NCI-H526 (cell line): ENCODE results near the gene TACR3.
"Not testable (repeated sequence)": the region's sequence is repeated elsewhere in the genome, so short reads cannot be mapped to it uniquely, and the experiment has no call there.

ENCODE experiments used
- DNase-seq, 2 experiments: peaks; one replicate each; lab custom pipeline; 2025; lab: John Stamatoyannopoulos, UW

Gene TACR3, protein sequence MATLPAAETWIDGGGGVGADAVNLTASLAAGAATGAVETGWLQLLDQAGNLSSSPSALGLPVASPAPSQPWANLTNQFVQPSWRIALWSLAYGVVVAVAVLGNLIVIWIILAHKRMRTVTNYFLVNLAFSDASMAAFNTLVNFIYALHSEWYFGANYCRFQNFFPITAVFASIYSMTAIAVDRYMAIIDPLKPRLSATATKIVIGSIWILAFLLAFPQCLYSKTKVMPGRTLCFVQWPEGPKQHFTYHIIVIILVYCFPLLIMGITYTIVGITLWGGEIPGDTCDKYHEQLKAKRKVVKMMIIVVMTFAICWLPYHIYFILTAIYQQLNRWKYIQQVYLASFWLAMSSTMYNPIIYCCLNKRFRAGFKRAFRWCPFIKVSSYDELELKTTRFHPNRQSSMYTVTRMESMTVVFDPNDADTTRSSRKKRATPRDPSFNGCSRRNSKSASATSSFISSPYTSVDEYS

DNA sequence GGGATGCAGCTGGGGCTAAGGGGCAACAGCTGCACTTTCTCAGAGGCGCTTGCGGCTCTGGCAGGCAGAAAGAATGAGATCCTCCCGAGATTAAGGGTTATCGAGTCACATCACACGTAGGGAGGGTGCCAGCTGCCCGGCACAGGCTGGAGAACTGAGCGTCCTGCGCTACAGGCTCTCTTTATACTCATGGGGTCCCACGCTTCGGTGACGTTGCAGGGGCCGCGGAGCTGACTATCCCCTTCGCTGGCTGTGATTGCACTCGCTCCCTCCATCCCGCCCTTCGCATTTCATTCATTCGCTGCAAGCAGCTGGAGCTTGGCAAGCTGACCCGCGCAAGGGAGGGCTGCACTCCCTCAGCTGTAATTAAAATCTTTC, at the start of gene TACR3:
Gene TACR3, minus strand, starts transcription at position 156 of the 378 bp plus-strand sequence. CDS start 310 bp downstream, outside the sequence.
- DNase-seq = peak in 1 of 2 experiments; percentile 47

DNA sequence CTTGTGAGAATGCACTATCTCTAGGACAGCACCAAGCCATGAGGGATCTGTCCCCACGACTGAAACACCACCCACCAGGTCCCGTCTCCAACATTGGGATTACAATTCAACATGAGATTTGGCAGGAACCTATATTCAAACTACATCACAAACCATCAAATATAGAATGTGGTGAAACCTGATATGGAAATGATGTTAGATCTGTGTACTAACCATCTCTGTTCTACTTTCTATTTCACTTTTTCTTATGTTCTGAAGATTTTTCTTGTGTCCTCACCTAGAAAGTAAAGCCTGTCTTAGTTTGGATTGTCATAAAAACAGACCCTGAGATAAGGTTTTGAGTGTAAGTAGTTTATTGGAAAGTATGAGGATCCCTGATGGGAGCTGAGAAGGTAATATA, 37.8 kb upstream of the TACR3 start:
- no peak for DNase-seq

DNA sequence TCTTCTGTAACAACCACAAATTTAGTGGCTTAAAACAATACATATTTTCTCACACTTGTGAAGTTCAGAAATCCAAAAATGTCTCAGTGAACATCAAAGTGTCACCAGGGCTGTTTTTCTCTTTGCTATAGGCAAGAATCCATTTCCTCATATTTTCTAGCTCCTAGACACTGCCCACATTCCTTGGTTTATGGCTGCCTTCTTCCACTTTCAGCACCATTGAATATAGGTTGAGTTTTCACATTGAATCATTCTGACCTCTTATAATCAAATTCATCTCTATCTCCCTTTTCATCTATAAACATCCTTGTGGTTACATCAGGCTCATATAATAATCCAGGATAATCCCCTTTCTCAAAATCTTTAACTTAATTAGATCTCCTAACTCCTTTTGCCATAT, 37.0 kb upstream of the TACR3 start:
- no peak for DNase-seq

DNA sequence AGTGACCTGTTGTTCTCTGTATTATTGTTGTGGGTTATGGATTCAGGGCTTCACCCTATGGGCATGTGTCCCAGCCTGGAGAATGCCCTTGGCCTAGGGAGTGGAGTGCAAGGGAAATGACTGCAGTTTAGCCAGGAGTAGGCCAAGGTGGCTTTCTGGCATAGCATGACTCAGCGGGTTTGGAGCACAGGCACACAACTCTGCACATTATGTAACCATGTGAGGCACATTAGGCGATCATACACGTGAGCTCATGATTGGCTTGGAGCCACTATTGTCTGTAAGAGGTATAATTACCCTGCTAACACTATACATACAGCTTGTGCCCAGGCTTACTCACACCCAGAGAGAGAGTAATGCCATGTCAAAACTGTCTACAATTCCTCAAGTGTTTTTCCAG, 35.1 kb upstream of the TACR3 start:
- no peak for DNase-seq

DNA sequence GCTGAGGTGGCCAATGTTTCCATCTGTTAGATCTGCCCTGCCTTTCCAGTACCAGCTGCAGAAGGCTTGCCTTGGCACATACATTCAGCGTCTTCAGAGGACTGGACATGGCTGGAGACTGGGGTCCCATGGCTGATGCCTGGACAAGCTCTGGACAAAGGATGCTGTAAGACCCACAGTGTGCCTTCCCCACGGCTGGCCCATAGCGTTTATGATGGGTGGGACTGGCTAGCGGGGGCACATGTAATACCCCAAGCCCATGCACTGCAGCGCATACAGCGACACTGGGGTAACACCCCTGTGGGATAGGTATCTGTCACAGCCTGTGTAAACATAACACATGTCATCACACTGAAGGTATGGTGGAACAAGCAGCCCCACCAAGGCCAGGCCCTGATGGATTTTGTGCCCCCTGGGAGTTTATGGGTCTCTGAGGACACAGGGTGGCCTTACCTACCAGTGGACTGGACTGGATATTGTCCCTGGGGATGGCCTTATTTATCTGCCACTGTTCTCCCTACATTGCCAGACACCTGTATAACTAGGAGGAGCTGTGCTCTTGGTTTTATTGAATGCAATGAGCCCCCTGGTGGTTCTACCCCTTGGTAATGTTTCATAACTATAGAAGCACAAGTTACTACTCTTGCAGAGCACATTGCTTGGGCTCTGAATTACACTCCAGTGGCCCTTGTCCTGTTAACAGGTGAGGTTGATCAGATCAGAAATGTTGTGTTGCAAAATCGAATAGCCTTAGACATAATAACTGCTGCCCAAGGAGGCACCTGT, 34.3 kb upstream of the TACR3 start:
- DNase-seq = no peak

DNA sequence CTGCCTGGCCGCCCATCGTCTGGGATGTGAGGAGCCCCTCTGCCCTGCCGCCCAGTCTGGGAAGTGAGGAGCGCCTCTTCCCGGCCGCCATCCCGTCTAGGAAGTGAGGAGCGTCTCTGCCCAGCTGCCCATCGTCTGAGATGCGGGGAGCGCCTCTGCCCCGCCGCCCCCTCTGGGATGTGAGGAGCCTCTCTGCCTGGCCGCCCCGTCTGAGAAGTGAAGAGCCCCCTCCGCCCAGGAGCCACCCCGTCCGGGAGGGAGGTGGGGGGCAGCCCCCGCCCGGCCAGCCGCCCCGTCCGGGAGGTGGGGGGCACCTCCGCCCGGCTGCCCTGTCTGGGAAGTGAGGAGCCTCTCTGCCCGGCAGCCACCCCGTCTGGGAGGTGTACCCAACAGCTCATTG, 3.4 kb upstream of the TACR3 start:
- DNase-seq = not testable (repeated sequence)

DNA sequence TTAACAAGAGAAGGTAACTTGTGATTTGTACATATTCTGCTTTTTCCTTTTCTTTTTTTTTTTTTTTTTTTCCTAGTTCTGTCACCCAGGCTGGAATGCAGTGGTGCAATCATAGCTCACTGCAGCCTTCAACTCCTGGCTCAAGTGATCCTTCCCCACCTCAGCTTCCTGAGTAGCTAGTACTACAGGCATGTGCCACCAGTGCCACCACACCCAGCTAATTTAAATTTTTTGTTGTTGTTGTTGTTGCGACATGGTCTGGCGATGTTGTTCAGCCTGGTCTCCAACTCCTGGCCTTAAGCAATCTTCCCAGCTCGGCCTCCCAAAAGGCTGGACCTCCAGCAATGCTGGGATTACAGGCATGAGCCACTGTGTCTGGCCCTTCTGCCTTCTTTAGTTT, 1.5 kb upstream of the TACR3 start:
- DNase-seq = no peak

DNA sequence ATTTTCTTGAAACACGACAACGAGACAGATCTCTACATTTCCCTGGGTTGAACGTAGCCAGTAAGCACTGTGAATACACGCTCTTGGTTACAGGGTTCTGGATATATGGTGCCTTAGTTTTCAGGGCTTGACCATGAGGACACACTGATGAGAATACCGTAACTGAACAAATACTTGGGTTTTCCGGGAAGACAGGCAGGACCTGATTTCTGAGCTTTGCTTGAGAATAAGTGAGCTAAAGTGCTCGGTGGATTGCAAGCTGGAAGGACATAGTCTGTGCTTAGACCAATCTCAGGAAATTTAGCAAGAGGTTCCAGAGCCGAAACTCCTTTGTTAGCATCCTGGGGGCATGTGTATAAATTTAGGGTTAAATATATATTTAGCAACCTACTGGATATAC, 876 bp upstream of the TACR3 start:
- no peak for DNase-seq

DNA sequence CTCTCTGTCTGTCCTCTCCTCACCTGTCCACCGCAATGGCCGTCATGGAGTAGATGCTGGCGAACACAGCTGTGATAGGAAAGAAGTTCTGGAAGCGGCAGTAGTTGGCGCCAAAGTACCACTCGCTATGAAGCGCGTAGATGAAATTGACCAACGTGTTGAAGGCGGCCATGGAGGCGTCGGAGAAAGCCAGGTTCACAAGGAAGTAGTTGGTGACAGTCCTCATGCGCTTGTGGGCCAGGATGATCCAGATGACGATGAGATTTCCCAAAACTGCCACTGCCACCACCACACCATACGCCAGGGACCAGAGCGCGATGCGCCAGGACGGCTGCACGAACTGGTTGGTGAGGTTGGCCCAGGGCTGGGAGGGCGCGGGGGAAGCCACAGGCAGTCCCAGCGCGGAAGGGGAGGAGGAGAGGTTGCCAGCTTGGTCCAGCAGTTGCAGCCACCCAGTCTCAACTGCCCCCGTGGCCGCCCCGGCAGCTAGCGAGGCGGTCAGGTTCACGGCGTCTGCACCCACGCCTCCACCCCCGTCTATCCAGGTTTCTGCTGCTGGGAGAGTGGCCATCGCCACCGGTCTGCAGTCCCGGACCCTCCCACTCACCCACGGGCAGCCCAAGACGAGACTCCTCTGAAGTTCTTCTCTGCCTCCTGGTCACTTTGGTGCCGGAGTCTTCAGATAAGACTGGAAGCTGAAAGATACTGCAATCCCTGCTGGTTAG, 518 bp downstream of the TACR3 start:
- peak in 1 of 2 experiments; percentile 53 for DNase-seq

DNA sequence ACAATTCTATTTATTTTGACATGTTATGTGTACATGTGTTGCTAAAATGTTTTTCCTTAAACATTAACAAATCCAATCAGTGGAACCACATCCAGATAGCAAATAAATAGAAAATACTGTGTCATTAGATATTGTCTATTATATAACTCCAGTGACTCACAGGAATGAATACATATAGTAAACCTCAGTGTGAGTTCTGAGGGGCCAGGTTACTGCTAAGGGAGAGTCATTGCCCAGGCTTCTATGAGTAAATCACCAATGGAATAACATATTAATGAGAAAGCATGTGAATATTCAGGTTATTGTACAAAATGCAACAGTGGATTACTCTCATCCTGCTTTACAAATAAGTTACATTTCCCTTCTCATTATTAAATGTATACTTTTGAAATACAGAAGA, 27.2 kb downstream of the TACR3 start:
- no peak for DNase-seq

DNA sequence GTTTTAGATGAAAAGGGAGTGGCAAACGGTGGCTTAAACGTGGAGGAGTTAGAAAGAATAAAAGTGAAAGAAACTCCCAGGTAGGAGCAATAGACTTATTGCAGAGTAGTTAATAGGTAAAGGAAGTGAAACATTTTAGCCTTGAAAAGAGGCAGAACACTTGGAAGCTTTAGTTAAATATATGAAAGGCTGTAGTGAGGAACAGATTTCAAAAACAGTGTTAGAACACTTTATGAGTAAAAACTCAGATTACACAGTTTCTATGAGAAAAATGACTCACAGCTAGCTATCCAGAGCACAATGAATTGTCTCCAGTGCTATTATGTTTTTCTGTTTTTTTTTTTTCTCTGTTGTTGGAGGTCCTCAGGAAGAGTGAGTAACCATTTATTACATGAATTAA, 45.8 kb downstream of the TACR3 start:
- no peak for DNase-seq

DNA sequence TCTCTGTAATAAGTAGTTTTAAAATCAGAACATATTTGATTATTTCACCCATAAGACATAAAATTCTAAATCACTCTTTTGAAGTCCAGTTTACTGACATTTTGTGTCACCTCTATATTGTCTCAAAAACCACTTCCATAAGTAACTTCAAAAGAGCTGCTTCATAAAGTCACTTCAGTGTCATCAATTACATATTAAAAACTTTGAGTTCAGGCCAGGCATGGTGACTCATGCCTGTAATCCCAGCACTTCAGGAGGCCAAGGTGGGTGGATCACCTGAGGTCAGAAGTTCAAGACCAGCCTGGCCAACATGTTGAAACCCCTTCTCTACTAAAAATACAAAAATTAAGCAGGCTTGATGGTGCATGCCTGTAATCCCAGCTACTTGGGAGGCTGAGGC, 53.0 kb downstream of the TACR3 start:
- not testable (repeated sequence) for DNase-seq

DNA sequence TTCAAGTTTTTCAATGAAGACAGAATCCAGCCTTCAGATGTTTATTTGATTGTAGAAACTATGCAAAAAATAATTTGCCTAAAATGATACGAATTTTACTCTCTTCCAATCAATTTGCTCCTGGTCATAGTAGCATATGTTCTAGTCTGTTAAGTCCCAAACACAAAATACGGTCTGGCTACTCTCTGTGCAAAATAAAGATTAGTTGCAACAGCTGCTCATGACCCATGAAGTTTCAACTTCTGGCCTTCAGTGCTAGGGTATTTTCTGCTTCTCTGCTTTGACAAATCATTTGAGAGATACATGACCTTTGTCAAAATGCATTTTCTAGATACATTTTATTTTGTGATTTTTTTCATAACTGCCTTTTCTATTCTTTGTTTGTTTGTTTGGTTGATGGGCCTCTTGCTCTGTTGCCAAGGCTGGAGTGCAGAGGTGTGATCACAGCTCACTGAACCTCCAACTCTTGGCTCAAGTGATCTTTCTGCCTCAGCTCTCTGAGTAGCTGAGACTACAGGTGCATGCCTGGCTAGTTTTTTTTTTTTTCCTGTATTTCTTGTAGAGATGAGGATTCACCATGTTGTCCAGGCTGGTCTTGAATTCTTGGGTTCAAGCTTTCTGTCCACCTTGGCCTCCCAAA, 55.2 kb downstream of the TACR3 start:
- no peak for DNase-seq

DNA sequence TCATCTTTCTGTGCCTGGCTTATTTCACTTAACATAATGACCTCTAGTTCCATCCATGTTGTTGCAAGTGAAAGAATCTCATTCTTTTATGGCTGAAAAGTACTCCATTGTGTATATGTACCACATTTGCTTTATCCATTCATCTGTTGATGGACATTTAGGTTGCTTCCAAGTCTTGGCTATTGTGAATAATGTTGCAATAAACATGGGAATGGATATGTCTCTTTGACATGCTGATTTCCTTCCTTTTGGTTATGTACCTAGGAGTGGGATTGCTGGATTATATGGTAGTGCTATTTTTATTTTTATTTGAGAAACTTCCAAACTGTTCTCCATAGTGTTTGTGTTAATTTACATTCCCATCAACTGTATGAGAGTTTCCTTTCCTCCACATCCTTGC, 71.2 kb downstream of the TACR3 start:
- no peak for DNase-seq

DNA sequence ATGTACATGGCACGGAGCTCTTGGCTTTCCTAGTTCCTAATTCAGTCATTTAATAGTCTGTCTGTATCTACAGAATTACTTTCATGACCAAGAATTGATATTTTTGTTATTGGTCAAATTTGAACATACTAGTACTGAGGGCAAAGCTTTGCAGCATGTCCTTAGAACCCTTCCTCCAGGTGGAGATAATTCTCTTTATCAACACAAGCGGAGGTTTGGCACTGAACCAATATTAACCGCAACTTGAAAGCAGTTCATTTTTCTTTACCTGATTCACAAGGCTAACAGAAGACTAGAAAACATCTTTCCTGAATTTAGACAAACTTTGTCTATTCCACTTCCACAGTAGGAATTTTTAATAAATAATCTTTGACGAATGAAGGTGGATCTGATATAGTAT, 73.8 kb downstream of the TACR3 start:
- DNase-seq = no peak

DNA sequence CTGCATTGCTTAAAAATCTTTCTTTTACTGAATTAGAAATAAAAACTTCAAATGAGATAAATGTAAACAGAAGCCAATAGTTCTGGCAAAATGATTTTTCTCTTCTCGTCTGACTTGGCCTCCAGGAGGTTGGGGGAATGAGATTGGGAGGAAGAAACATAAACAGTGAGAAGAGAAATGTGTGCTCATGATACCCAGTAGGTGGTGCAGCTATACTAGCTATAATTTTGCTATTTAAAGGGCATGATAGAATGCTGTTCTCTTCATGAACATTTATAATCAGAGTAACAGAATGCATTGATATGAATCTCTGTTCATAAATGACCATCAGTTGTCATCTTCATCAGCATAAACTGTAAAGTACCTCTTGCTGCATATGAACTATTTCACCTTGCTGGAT, 85.5 kb downstream of the TACR3 start:
- DNase-seq = no peak

DNA sequence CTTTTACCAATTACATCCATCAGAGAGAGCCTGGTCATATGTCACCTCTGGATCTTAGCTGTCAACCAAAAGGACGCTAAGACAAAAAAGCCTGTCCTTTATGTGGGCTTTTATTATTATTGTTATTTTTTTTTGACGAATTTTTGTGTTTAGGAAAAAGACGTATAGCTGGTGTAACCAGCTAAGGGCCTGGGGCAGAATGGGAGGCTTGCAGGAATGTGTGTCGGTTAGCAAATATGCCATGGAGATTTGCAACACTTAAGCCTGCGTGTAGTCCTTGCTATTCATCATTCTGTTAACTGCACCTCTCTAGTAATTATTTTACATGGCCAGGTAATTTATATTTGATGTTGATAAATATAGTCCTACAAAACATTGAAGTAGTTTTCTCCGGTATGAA, 93.5 kb downstream of the TACR3 start:
- no peak for DNase-seq

DNA sequence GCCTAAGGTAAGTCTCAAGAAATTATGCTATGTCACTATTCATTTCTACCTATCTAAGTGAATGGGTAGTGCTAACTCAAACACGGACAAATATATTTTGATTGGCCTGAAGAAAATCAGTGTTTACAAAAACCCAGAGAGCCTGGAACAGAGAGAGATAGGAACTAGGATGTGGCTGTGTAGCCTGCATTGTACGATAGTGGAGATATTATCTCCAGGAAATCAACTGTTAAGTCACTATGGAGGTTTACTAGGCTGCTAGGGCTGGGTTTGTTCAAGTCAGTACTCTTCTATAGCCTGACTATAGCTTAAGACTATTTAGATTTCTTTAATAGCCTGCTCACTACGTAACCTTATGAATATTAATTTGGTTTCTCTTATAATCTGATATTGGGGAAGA, 127.9 kb downstream of the TACR3 start:
- DNase-seq = no peak

DNA sequence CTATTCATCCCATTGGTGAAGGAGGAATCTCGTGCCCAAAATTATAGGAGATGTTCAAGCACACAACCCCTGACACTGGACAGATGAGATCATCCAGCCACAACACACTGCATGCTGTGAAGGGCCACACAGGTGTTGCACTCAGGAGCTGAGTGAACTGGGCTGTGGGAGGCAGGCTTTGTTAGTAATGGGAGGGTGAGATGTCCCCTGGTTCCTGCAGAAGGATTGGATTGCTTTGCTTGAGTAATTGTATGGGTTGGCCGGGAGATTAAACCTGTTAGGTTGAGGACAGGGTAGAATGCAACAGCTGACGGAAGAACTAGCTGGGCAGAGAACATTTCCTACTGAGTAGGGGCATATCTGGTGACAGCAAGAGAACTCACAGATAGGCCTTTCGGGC, 152.2 kb downstream of the TACR3 start:
- DNase-seq = no peak

DNA sequence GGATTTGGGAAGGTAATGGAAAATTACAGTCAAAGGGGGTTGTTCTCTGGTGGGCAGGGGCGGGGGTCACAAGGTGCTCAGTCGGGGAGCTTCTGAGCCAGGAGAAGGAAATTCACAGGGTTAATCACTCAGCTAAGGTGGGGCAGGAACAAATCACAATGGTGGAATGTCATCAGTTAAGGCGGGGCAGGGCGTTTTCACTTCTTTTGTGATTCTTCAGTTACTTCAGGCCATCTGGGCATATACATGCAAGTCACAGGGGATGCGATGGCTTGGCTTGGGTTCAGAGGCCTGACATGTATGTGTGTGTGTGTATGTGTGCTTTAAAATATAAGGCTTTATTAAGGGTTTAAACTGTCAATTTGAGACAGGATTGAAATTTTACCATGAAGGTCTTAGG, 160.6 kb downstream of the TACR3 start:
- not testable (repeated sequence) for DNase-seq
